ENCODE data around the gene TRAF2. TPM values are rescaled to one million over a fixed set of nuclear protein-coding genes. Genes with fewer than 3 reads are reported as not detected.

TRAF2 gene
- total and polyA plus RNA-seq, 12 donors = 5.4 to 17.0 (median 10.1) TPM

DNA sequence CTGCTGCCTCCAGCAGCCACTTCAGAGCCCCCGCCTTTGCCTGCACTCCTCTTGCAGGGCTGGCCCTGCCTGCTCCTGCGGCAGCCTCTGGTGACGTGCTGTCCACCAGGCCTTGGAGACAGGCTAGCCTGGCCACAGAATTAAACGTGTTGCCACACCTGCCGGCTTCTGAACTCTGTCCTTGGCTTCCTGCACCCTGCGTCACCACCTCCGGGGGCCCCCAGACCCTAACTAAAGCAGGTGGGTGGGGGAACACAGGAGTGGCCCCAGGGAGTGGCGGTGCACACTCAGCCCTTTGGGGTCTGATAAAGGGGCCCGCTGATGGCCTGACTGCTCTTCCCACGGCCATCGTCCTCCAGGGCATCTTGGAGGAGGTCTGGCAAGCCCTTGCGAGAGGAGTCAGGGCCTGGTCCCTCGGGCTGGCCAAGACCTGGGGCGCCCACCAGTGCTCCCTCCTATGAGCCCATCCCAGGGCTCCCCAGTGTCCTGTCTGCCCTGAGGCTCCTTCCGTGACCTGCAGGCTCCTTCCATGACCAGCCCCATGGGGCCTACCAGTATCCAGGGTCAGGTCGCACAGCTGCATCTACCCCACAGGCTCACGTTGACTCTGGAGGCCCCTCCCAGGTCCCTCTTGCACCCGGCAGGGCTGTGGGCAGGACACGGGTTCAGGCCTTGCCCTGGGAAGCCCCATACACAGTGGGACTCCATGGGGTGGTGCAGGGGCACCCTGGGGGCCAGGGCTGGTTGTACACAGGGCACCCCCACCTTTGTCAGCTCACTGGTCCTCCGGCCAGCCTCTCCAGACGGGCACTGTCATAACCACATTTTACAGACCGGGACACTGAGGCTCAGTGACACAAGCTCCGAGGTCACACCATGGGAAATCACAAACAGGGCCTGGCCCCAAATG is 35.2 kb upstream of the TRAF2 start:
- H3K27me3 ChIP-seq = peaks cover 0 to 25% (median 4%) of the 10 kb centered on the region in 7 donors
- TF ChIP-seq, protein P1, sequence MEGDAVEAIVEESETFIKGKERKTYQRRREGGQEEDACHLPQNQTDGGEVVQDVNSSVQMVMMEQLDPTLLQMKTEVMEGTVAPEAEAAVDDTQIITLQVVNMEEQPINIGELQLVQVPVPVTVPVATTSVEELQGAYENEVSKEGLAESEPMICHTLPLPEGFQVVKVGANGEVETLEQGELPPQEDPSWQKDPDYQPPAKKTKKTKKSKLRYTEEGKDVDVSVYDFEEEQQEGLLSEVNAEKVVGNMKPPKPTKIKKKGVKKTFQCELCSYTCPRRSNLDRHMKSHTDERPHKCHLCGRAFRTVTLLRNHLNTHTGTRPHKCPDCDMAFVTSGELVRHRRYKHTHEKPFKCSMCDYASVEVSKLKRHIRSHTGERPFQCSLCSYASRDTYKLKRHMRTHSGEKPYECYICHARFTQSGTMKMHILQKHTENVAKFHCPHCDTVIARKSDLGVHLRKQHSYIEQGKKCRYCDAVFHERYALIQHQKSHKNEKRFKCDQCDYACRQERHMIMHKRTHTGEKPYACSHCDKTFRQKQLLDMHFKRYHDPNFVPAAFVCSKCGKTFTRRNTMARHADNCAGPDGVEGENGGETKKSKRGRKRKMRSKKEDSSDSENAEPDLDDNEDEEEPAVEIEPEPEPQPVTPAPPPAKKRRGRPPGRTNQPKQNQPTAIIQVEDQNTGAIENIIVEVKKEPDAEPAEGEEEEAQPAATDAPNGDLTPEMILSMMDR (IDR thresholded peaks at IDR 0.05) = no peak
- peak in 1 of 2 donors; percentile 12 for DNase-seq
- peak overlapping the region in 3 of 10 donors; percentile 3 to 99 (median 82) for H3K4me3 ChIP-seq
- H3K9me3 ChIP-seq = no peaks in the 10 kb centered on the region
- no peak for ATAC-seq
- intact Hi-C loops (cut with DNase I) = loop anchor here in 3 of 10 donors (5.0 kb wide), 3 partner anchors 51 to 96 kb away; partner anchors contain the start of genes C8G (in 1 of the 3) and FBXW5 (in 1 of the 3)
- peaks cover 0 to 27% (median 11%) of the 10 kb centered on the region in 9 donors for H3K36me3 ChIP-seq
- 81 to 82% methylated on average over 23 of the region's 23 CpGs for WGBS, 2 donors
- H3K27ac ChIP-seq = peak overlapping the region in 7 of 10 donors; percentile 1 to 96 (median 92)
- peaks cover 18 to 48% (median 41%) of the 10 kb centered on the region in 9 donors for H3K4me1 ChIP-seq

DNA sequence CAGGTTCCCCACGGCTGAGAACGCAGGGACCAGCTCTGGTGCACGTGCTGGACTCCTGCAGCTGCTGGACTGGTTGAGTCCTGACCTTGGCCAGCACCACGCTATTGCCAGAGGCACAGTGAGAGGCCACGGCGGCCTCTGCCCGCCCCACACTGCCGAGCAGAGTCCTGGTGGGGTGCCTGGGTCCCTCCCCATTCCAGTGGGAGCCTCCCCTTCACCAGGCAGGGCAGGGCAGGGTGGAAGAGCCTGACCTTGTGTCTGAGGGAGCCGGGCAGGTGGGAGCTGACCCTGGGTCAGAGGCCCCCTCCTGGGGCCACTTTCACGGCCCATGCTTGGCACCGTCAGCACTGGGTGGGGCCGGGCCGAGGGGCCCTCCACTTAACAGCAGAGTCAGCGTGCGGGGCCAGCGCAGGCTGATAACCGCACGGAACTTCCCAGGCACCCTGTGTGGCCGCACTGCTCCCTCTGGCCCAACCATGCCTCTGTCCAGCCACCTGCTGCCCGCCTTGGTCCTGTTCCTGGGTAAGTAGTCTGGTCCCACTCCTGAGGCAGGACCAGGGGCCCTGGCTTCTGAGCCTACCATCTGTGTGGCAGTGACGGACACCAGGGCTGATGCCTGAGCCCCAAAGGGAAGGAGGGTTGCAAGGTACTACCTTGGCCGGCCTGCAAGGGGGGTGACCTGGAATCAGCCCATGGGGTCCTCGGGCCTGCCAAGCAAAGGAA is 34.2 kb upstream of the TRAF2 start, which contains the start of gene MAMDC4:
Gene MAMDC4, plus strand, starts transcription at position 406 of the 723 bp plus-strand sequence. Its CDS starts 71 bp downstream, at position 477.
- DNase-seq (peak in 1 of 2 donors; percentile 33), ATAC-seq (no peak)
- Histone ChIP-seq H3K9me3 (no peaks in the 10 kb centered on the region), H3K4me3 (no peak within 1 kb of the TSS), H3K27ac (peak within 1 kb of the TSS in 8 of 10 donors; percentile 1 to 96 (median 34)), H3K36me3 (peaks cover 0 to 21% (median 11%) of the 10 kb centered on the region in 9 donors), H3K4me1 (peaks cover 17 to 42% (median 33%) of the 10 kb centered on the region in 9 donors), H3K27me3 (peaks cover 0 to 15% (median 0%) of the 10 kb centered on the region in 7 donors)
- intact Hi-C loops (cut with DNase I) = loop anchor here in 3 of 10 donors (5.0 kb wide), 3 partner anchors 50 to 95 kb away; partner anchors contain the start of genes C8G (in 1 of the 3) and FBXW5 (in 1 of the 3)
- TF ChIP-seq, protein P1 (IDR thresholded peaks at IDR 0.05) = no peak
- WGBS, 2 donors = 51 to 54% methylated on average over 21 to 23 of the region's 23 CpGs

DNA sequence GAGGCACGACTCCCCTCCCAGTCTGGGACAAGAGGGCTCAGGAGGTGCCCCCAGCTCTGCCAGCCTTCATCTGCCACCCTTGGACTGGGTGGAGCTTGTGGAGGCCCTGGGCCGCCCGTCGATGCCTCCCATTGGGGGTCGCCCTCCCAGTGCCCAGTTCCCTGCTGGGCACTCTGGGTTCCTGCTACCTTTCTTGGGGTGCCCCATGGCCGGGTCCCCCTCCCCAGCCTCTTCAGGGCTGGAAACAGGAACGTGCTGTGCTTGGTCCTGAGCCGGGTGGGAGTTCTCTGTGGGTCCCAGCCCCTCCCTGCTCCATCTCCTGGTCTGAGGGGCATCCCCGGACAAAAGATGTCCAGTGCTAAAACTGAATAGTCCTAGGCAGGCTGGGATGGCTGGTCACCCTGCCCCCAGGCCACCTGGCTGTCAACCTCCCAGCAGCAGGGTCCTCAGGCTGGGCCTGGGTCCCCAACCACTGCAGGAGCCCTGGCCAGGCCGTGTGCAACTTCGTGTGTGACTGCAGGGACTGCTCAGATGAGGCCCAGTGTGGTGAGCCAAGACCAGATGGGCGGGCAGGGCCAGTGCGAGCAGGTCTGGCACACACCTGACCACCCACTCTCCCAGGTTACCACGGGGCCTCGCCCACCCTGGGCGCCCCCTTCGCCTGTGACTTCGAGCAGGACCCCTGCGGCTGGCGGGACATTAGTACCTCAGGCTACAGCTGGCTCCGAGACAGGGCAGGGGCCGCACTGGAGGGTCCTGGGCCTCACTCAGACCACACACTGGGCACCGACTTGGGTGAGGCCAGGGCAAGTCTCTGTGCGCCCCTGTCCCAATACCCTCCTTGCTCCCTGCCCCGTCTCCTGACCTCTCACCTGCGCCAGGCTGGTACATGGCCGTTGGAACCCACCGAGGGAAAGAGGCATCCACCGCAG is 33.4 kb upstream of the TRAF2 start:
- WGBS, 2 donors = 87 to 88% methylated on average over 29 of the region's 29 CpGs
- H3K4me3 ChIP-seq = no peak overlapping the region
- peak overlapping the region in 1 of 10 donors; percentile 93 for H3K27ac ChIP-seq
- H3K27me3 ChIP-seq = peaks cover 0 to 7% (median 0%) of the 10 kb centered on the region in 7 donors
- TF ChIP-seq, protein P1 (IDR thresholded peaks at IDR 0.05) = no peak
- intact Hi-C loops (cut with DNase I) = loop anchor here in 3 of 10 donors (5.0 kb wide), 3 partner anchors 49 to 94 kb away; partner anchors contain the start of genes C8G (in 1 of the 3) and FBXW5 (in 1 of the 3)
- DNase-seq (peak in 1 of 2 donors; percentile 13), ATAC-seq (no peak)
- H3K4me1 ChIP-seq = peaks cover 17 to 38% (median 29%) of the 10 kb centered on the region in 9 donors
- H3K36me3 ChIP-seq = peaks cover 0 to 21% (median 11%) of the 10 kb centered on the region in 9 donors
- H3K9me3 ChIP-seq = no peaks in the 10 kb centered on the region
